ENCODE data around the gene DSG3. TPM values are rescaled to one million over a fixed set of nuclear protein-coding genes. Genes with fewer than 3 reads are reported as not detected.

Gene DSG3
- total and polyA plus RNA-seq, 12 donors, result 0.04 TPM; not detected in 11

GRCh38 chr18:31497836-31498573 is 50.5 kb downstream of the DSG3 start, which contains the start of gene DSG2:
DSG2 (plus strand) TSS chr18:31498177; CDS start chr18:31498252, 75 bp downstream.
- Histone ChIP-seq H3K27ac (peak within 1 kb of the TSS; percentile 35 to 86 (median 74)), H3K9me3 (no peaks in the 10 kb centered on the region), H3K4me3 (peak within 1 kb of the TSS; percentile 32 to 78 (median 71)), H3K27me3 (peaks cover 0 to 44% (median 4%) of the 10 kb centered on the region in 7 donors), H3K36me3 (no peaks in the 10 kb centered on the region), H3K4me1 (peaks cover 0 to 22% (median 5%) of the 10 kb centered on the region in 9 donors)
- peak; percentile 89 to 99 (median 96) for ATAC-seq
- WGBS, 2 donors, result 0 to 1% methylated on average over 77 to 79 of the region's 79 CpGs
- DNase-seq, result peak; percentile 51 to 74
- no peak for TF ChIP-seq CTCF (IDR thresholded peaks at IDR 0.05)
- intact Hi-C loops (cut with DNase I), result loop anchor here in 4 of 10 donors (5.0 to 10.0 kb wide), 4 partner anchors 221 to 403 kb away; partner anchors contain the start of gene DSC2 (in 1 of the 4)

GRCh38 chr18:31498574-31499524 is 51.3 kb downstream of the DSG3 start:
- Histone ChIP-seq H3K36me3 (no peaks in the 10 kb centered on the region), H3K9me3 (no peaks in the 10 kb centered on the region), H3K27ac (peak overlapping the region in 9 of 10 donors; percentile 58 to 86 (median 75)), H3K4me1 (peaks cover 0 to 22% (median 5%) of the 10 kb centered on the region in 9 donors), H3K4me3 (peak overlapping the region; percentile 32 to 78 (median 71)), H3K27me3 (peaks cover 0 to 44% (median 4%) of the 10 kb centered on the region in 7 donors)
- intact Hi-C loops (cut with DNase I), result loop anchor here in 4 of 10 donors (5.0 to 10.0 kb wide), 4 partner anchors 222 to 404 kb away; partner anchors contain the start of gene DSC2 (in 1 of the 4)
- DNase-seq (no peak), ATAC-seq (peak in 5 of 8 donors; percentile 23 to 44 (median 28))
- no peak for TF ChIP-seq CTCF (IDR thresholded peaks at IDR 0.05)
- 13 to 16% methylated on average over 22 of the region's 22 CpGs for WGBS, 2 donors

GRCh38 chr18:31500051-31500688 is 52.6 kb downstream of the DSG3 start:
- intact Hi-C loops (cut with DNase I), result loop anchor here in 6 of 10 donors (5.0 to 10.0 kb wide), 8 partner anchors 73 to 495 kb away; partner anchors contain the start of gene DSC2 (in 1 of the 6)
- TF ChIP-seq CTCF (IDR thresholded peaks at IDR 0.05), result no peak
- Histone ChIP-seq H3K27me3 (peaks cover 0 to 44% (median 4%) of the 10 kb centered on the region in 7 donors), H3K27ac (no peak overlapping the region), H3K9me3 (no peaks in the 10 kb centered on the region), H3K36me3 (no peaks in the 10 kb centered on the region), H3K4me1 (peaks cover 0 to 22% (median 9%) of the 10 kb centered on the region in 9 donors), H3K4me3 (no peak overlapping the region)
- ATAC-seq (no peak), DNase-seq (no peak)
- 74 to 79% methylated on average over 6 of the region's 6 CpGs for WGBS, 2 donors

Data from heart right ventricle (tissue), 16 donors.